Globus pallidus (tissue), 1 donor: ENCODE data around the gene SMAD3.

Experiments
- DNase-seq: peaks from one replicate; pipeline ENCODE4 v3.0.0-alpha.2; 2015; ENCODE audit warnings: low spot score

Gene SMAD3

GRCh38 chr15:67127965-67128364 lies 62.6 kb downstream of the SMAD3 start:
- DNase-seq, result no peak

DNA sequence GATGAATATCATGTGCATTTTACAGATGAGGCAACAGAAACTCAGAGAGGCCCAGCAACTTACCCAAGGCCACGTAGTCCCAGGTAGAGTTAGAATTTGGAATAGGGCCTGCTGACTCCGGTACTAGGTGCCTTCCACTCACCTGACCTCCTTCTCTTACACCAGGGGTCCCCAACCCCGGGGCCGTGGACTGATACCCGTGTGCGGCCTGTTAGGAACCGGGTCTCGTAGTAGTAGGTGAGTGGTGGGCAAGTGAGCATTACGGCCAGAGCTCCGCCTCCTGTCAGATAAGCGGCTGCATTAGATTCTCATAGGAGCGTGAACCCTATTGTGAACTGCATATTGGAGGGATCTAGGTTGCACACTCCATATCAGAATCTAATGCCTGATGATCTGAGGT lies 64.8 kb downstream of the SMAD3 start:
- DNase-seq, result no peak

- DNase-seq, result no peak
Observed at GRCh38 chr15:67130673-67131601, 65.5 kb downstream of the SMAD3 start.

- DNase-seq, result no peak
Observed at GRCh38 chr15:67132276-67132675, 66.9 kb downstream of the SMAD3 start.

- DNase-seq, result no peak
Observed at GRCh38 chr15:67133026-67133425, 67.6 kb downstream of the SMAD3 start.

DNA sequence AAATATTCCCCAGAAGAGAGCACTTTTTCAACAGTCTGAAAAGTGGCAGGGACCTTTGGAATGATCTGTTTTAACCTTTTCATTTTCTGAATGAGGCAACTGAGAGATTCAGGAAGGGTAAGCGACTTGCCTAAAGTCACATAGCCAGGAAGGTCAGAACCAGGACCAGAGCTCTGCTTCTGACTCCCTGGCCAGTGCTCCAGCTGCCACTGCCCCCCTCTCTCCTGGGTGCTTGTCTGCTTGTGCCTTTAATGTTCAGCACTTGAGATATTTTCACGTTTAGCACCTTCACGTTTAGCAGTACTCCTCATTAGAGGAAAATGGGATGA lies 68.3 kb downstream of the SMAD3 start:
- DNase-seq, result no peak

GRCh38 chr15:67134067-67134838 lies 68.9 kb downstream of the SMAD3 start:
- no peak for DNase-seq

DNA sequence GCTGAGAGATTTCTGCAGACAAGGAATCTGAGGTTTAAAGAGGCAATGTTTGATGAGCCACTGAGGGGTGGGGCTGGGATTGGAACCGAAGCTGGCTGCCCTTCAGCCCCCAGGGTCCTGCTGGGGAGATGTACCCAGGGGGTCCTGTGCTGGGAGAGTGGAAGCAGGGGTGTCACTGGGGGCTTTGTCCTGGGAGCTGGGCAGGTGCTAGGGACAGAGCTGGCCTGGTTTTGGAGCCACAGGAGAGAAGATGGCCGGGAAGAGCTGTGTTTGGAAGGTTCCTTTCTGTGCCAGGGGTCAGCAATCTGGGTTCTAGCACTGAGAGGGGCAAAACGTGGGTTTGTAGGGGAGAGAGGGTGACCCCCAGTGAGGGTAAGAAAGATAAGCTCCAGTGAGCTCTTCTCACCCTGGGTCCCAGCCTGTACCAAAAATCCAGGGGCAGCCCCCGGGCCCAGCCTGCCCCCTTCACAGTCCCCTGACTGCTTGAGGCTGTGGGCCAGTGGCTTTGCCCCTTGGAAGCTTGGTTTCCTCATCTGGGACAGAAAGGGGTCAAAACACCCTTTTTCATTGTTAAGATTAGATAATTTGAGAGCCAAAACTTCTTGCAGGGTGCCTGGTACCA lies 69.6 kb downstream of the SMAD3 start:
- no peak for DNase-seq

GRCh38 chr15:67135494-67135893 lies 70.1 kb downstream of the SMAD3 start:
- no peak for DNase-seq

DNA sequence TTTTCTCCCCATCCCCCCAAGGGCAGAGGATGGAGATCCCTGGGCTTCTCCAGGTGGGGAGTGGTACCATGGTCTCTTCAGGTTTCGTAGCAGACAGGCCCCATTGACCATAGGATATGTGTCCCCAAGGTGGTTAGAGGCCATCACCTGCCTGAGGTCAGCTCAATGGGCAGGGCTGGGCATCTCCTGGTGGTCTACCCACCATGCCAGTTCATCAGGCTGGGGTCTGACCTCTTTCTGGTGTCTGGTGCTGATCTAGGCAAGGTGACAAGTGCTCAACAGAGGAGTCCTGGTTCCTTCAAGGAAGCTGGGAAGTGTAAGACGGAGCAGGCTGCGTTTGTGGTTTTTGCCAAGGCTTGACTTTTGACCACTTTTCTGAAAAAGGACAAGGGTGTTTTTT lies 71.4 kb downstream of the SMAD3 start:
- no peak for DNase-seq

GRCh38 chr15:67137319-67137718 lies 71.9 kb downstream of the SMAD3 start:
- DNase-seq, result no peak

- DNase-seq, result no peak
Observed at GRCh38 chr15:67137951-67138848, 72.8 kb downstream of the SMAD3 start.

- no peak for DNase-seq
Observed at GRCh38 chr15:67138891-67139855, 73.8 kb downstream of the SMAD3 start.

- DNase-seq, result no peak
Observed at GRCh38 chr15:67140078-67140833, 74.9 kb downstream of the SMAD3 start.

DNA sequence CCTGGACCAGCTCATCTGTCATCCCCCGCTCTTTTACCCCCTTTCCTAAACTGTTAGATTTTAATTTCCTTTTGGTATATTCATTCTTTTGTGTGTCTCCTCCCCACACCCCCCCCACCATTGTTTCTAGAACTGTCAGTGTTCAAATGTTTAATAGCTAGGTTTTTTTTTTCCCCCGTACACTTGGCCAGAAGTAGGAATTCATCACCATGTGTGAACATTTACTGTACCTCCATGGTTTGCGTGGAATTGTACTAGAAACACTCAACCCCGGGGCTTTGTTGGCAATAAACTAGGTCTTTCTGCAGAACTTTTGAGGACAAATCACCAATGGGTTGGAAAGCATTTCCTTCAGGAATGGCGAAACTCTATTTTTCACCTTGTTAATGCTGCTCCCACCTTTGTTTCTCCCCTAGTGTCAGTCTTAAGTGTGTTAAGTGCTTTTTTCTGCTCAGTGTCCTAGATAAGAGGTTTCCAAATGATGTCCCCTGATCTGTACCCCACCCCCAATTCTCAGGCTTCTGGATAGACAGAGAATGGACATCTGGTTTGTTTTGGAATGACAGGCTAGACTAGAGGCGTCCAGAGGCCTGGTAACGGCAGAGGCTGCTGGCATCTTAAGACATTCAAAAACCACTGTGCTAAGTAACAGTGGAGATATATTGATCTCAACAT lies 76.8 kb downstream of the SMAD3 start:
- no peak for DNase-seq

DNA sequence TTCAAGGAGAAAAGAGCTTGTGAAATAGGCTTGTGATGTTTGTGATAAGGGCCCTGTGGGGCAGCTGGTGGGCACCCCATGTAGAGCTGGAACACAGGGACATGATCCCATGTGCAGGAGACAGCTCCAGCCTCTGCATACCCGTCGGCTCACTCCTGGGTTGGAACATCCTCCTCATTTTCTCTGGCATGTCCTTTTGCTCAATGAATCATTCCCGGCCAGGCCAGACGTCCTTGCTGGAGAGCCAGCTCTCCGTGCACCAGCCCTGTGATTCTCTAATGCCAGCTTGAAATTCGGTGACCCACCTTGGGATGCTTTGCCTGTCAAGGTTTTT lies 77.3 kb downstream of the SMAD3 start:
- DNase-seq, result no peak

- DNase-seq, result no peak
Observed at GRCh38 chr15:67143646-67144045, 78.2 kb downstream of the SMAD3 start.

DNA sequence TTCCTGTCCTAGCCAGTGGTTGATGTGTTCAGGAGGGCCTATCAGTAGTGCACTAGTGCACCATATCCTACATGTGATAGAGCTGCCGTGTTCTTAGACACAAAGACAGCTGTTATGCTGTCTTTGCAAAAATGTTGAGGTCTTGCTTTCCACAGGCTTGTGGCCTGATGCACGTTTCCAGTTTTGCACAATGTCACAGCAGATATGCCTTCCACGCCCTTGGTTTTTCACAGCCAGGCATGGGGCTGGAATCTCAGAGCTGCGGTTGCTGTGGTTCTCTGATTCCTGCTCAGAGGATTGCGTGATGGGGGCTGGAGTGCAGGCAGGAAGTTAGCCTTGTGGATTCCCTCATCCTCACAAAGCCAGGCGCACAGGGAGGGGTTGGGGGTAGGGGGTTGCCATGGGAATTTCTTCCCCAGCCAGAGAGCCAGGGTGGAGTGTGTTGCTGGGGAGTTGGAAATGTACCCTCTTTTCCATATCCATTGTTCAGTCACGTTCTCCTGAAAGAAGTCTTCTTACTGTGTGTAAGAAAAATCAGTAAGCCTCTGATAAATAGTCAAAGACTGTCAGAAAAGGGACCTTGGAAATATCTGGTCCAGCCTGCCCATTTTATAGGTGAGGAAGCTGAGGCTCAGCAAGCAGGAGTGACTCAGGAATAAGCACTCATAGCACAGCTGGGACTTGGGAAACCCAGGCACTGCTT lies 79.4 kb downstream of the SMAD3 start:
- DNase-seq, result no peak

DNA sequence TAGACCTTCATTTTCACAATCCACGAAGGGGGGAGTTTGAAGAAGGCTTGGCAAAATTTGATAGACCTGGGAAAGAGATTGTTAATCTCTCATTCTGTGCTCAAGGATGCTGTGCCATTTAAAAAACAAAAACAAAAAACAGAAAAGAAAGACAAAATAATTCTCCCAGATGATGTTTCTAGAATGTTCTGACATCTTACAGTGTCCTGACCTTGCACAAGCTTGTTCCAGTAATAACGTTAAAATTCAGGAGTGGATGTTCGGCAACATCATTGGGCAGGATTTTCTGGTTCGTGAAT lies 79.9 kb downstream of the SMAD3 start:
- no peak for DNase-seq
